ENCODE measurements around the gene LEFTY2.
"Not testable (repeated sequence)": the region's sequence is repeated elsewhere in the genome, so short reads cannot be mapped to it uniquely, and the experiment has no call there.

Gene LEFTY2, protein sequence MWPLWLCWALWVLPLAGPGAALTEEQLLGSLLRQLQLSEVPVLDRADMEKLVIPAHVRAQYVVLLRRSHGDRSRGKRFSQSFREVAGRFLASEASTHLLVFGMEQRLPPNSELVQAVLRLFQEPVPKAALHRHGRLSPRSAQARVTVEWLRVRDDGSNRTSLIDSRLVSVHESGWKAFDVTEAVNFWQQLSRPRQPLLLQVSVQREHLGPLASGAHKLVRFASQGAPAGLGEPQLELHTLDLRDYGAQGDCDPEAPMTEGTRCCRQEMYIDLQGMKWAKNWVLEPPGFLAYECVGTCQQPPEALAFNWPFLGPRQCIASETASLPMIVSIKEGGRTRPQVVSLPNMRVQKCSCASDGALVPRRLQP

DNA sequence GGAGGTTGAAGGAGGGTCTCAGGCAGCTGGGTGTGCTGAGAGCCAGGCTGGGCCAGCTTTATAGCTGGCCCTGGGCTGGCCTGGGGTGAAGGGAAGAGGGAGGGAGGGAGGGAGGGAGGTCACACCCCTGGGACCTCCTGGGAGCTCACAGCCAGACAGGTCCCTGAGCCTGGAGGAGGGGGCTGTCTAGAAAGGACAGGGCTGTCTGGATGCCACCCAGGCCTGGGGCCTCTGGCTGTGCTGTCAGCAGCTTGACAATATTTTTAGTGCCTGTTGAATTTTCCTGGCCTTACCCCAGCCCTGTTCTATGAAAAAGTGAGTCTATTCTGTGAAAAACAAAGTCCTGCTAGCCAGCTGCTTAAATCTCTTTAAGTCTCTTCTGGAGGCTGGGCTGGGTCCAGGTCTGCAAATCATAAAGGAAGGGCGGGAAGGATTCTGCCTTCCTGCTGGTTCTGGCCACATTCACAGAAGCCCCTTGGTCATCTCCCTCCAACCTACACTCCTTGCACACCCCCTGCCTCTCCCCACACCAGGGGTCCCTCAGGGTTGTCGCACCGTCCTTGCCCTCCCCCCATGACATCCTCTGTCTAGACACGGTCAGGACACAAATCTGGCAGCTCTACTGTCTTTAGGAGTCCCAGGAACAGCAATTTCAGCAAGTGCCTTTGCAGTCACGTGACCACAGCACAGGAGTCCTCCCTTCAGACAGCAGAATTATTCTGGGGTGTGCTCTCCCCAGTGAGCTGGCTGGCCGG lies at the start of gene LEFTY2:
LEFTY2 (minus strand) TSS at position 34 of the 755 bp plus-strand sequence. CDS start 80 bp downstream, outside the sequence.
- no peak for DNase-seq

DNA sequence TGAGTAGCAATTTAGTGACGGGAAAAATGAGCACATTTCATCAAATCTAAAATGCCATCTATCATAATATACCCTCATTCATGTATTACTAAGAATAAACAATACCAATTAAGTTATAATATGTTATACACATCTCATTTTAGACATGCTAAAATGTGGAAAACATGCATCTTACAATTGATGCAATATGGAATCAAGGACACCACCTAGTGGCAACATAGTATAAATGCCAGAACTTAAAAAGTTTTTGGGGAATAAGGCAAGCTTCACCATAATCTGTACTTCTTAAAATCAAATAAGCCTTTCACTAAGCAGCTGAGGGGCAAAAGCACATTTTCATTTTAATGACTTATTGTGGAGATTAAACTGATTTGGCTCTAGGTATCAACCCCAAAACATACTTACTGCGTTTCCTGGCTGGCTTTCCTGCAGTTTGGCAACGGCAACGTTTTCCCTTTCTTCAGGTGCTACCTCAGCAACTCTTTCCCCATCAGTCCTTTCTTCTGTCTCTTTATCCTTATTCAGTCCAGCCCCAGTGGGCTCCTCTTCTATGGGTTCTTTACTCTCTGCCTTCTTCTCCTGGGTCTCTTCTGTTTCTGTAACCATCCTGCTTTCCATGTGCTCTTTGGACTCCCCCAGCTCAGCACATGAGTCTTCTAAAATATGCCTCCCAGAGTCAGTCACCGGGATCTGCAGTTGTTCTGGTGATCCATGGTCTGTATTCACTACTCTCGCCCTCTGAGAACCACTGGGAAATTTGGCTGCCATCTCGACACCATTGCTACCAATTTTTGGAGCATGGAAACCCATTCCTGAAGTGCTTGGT lies 46.7 kb upstream of the LEFTY2 start:
- DNase-seq: no peak

DNA sequence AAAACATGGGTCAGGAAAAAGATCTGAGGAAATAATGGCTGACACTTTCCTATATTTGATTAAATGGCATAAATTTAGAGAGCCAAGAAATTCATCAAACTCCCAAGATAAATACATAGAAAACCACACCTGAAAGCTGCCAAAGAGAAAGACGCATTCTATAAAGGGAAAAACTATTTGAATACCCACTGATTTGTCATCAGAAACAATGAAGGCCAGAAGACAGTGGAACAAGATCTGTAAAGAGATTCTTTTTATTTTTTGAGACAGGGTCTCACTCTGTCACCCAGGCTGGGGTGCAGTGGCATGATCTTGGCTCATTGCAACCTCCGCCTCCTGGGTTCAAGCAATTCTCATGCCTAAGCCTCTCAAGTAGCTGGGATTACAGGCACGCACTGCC lies 40.7 kb upstream of the LEFTY2 start:
- no peak for DNase-seq

DNA sequence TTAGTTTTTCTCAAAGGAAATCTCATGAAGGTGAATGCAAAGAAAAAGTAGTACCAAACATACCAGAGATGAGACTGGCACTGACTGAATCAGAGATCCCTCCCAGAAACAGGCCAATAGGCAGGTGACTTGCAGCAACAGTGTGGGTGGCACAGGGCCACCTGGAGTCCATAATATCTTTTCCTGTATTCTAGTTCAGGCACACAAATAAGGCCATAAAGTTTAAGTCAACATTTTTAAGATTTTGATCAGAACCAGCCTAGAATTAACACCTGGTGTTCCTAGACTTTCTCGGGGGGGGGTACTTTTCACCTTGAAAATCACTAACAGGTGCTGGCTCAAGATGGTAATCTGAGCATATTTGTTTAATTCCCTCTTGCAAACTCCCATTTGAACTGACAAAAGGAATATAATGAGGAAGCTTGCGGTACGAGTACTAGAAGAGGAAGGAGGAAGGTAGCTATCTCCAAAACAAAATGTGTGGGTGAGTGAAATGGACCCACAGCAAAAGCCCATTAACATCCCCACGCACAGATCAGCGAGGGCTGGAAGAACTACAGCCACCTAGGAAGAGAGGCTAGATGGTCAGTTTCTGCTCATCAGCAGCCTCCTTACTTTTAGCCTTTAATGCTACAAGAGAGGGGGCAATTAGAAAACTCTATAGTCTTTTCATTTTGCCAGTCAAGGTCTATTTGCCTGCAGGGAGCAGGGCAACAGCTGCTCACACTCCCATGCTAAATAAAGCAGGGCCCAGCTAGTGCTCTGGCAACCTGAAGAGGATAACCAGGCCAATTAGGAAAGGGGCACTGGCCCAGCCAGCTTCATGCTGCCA lies 39.2 kb upstream of the LEFTY2 start:
- DNase-seq: no peak

DNA sequence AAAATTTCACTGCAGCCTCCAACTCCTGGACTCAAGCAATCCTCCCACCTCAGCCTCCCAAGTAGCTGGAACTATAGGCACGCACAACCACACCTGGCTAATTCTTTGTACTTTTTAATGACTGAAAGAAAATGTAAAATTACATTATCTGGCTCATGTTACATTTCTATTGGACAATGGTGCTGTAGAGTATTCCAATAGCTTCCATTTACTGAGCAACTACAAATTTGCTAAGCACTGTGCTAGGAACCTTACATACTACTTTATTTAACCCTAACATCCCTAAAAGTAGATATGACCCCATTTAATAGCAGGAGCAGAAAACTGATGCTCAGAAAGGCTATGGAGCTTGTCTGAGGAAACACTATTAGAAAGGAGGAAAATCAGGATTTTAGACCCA lies 38.4 kb upstream of the LEFTY2 start:
- DNase-seq: no peak

DNA sequence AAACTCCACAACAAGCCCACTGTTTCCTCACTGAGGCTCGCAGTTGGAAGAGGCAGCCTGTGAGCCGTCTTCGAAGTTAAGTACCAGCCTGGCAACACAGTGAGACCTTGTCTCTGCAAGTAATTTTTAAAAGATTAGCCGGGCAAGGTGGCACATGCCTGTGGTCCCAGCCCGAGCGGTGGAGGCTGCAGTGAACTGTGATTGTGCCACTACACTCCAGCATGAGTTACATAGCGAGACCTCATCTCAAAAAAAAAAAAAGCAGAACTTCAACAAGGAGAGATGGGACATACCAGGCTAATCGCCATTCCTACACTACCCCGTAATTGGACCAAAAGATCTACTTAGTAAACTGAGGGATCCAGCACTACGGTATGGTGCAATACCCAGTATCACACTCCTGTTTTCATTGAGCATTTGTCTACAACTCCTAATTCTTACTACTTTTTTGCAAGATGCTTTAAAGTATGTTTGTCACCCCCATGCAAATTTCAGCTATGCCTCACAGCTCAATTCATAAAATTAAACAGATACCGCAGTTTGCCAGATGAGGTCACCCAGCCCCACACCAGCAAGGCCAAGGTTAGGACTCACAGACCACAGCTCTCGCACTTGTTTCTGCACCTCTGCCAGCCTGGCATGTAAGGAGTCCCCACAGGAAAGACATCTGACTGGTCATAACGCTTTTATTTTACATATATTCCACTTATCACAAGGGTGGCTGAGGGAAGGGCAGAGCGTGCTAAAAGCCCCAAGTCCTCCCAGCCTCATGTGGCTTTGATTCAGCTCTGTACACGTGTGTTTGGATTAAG lies 37.1 kb upstream of the LEFTY2 start:
- no peak for DNase-seq

DNA sequence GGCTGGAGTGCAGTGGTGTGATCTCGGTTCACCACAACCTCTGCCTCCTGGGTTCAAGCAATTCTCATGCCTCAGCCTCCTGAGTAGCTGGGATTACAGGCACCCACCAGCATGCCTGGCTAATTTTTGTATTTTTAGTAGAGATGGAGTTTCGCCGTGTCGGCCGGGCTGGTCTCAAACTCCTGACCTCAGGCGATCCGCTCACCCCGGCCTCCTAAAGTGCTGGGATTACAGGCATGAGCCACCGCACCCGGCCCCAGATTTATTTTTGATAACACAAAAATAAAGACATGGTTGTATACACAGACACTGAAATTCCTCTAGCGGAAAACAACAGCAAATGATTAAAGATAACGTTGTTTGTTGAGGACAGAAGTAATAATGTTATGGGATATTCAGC lies 34.1 kb upstream of the LEFTY2 start:
- not testable (repeated sequence) for DNase-seq

DNA sequence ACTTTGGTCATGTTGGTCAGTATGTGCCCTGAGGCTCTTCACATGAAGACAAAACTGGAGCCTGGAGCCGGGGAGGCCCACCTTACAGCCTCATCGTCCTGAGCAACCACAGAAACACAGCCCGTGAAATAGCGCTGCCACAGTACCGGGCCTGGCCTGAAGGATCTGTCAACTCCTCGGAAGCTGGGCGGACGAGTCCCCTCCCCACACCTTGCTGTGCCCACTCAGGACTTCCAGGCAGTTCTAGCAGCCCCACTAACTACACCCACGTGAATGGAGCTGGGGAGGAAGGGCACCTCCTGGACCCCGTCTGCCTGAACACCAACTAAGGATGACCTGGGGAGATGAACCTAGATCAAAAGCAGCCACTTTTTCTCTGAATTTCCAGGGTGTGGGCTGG lies 33.4 kb upstream of the LEFTY2 start:
- no peak for DNase-seq

DNA sequence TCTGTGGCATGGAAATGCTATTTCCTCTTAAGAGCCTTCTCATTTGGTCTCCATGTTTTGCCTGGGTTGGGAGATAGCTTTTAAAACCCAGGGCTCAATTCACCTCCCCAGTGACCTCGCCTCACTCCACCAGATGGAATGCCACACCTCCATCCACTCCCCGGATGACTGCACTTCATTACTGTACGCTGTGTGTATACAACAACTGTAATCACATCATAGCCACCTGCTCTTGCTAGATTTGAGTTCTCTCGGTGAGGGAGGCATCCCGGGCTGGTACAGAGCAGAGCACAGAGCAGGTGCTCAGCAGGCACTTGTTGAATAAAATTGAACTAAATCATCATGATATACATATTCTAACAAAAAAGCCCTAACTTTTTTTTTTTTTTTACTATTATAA lies 32.1 kb upstream of the LEFTY2 start:
- peak; percentile 85 for DNase-seq

DNA sequence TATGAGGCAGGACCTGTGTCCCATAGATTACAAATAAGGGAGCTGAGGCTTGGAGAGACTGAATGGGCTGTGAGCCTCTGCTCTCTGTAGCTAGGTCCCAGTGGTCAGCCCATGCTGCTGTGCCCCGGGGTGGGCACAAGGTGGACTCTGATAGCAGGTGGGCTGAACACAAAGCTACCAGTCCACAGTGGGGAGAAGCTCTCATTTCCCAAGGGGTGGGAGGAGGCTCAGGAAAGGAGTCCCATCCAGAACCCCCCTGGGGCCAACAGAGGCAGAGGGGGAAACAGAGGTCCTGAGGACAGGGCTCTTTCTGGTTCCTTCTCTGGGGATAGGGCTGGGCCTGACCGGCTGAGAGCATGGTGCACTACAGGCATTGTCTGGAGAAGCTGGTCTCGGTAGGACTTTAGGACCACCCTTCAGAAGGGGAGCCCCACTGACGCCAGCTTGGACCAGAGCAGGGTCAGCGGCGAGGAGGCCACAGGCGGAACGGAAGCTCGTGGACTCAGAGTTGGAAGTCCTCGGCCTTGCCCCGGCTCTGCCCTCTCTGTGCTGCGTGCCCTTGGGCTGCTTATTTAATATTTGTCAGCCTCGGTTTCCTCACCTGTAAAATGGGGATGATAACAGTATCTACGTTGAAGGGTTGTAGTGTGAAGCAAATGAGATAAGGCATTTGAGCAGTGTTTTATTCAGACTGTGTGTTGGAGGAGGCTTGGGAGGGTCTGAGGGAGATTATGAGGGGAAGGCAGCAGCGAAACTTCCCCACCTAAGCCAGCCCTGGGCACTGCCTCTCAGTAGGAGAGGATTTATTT lies 31.5 kb upstream of the LEFTY2 start:
- no peak for DNase-seq

DNA sequence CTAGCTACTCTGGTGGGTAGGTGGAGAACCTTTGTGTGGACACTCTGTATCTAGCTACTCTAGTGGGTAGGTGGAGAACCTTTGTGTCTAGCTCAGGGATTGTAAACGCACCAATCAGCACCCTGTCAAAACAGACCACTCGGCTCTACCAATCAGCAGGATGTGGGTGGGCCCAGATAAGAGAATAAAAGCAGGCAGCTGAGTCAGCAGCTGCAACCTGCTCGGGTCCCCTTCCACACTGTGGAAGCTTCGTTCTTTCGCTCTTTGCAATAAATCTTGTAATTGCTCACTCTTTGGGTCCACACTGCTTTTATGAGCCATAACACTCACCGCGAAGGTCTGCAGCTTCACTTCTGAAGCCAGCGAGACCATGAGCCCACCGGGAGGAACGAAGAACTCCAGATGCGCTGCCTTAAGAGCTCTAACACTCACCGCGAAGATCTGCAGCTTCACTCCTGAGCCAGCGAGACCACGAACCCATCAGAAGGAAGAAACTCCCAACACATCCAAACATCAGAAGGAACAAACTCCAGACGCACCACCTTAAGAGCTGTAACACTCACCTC lies 29.7 kb upstream of the LEFTY2 start:
- not testable (repeated sequence) for DNase-seq

DNA sequence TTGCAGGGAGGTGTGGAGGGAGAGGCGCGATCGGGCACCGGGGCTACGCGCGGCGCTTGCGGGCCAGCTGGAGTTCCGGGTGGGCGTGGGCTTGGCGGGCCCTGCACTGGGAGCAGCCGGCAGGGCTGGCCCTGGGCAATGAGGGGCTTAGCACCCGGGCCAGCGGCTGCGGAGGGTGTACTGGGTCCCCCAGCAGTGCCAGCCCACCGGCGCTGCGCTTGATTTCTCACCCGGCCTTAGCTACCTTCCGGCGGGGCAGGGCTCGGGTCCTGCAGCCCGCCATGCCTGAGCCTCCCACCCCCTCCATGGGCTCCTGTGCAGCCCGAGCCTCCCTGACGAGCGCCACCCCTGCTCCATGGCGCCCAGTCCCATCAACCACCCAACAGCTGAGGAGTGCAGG lies 28.7 kb upstream of the LEFTY2 start:
- DNase-seq: not testable (repeated sequence)

DNA sequence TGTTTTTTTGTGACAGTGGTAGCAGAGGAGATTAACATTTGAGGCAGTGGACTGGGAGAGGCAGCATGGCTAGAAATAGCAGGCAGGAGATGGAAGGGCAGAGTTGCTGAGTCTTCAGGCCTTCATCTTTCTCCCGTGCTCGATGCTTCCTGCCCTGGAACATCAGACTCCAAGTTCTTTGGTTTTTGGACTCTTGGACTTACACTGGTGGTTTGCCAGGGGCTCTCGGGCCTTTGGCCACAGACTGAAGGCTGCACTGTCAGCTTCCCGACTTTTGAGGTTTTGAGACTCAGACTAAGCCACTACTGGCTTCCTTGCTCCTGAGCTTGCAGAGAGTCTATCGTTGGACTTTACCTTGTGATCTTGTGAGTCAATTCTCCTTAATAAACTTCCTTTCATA lies 24.2 kb upstream of the LEFTY2 start:
- DNase-seq: no peak

DNA sequence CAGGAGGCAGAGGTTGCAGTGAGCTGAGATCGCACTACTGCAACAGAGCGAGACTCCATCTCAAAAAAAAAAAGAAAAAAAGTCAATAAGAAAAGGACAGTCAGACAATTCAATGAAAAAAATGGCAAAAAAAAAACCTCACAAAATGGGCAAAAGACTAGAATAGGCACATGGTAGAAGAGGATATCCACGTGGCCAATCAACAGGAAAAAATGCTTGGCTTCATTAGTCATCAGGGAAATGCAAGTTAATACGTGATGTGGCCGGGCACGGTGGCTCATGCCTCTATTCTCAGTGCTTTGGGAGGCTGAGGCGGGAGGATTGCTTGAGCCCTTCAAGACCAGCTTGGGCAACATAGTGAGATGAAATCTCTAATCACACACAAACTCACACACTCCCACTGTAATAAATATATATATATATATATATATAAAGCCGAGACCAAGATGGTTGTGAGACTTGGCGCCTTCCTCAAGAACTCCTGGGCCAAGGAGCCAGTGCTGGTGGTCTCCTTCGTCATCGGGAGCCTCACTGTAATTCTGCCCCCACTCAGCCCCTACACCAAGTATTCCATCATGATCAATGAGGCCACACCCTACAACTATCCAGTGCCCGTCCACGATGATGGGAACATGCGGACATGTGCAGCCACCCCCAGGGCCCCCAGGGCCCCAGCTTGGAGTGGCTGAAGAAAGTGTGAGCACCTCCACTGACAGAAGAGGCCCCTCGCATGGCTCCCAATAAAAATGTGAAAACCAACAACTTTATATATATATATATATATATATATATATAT lies 22.9 kb upstream of the LEFTY2 start:
- DNase-seq: no peak

DNA sequence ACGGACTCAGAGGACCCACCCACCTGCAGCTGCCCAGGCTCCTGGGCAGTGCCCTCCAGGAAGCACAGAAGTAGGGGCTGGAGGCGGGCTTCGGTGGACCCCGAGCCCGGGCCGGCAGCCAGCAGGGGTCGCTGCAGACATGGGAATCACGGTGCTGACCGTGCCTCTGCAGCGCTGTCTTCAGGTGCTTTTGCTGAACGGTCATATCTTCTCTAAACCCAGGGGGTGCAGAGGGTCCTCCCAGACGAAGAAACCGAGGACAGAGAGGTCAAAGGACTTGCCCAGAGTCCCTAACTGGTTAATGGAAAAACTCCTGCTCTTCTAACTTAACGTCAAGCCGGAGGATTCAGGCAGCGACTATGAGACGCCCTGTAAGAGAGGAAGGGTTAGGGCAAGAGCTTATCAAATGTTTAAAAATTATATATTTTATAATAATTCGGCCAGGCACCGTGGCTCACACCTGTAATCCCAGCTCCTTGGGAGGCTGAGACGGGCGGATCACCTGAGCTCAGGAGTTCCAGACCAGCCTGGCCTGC lies 21.5 kb upstream of the LEFTY2 start:
- no peak for DNase-seq

DNA sequence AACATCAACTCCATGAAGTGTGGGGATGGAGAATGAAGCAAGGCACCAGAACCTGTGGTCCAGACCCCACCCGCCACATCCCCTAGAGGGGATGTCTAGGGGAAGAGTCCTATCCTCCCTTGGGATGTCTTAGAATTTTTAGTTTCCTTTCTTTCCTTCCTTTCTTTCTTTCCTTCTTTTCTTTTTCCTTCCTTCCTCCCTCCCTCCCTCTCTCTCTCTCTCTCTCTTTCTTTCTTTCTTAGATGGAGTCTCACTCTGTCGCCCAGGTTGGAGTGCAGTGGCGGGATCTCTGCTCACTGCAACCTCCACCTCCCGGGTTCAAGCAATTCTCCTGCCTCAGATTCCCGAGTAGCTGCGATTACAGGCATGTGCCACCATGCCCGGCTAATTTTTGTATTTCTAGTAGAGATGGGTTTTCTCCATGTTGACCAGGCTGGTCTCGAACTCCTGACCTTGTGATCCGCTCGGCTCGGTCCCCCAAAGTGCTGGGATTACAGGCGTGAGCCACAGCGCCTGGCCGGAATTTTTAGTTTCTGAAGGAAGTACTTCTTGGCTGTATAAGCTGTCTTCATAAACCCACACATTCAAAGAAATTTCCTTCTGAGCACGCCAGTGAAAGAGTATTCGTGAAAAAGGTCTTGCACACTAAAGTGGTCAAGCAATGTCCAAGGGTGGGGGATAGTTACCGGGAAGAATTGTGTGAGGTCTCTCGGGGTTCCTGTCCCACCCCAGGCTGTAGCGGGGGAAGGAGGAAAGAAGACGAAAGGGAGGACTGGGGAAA lies 20.8 kb upstream of the LEFTY2 start:
- DNase-seq: no peak

DNA sequence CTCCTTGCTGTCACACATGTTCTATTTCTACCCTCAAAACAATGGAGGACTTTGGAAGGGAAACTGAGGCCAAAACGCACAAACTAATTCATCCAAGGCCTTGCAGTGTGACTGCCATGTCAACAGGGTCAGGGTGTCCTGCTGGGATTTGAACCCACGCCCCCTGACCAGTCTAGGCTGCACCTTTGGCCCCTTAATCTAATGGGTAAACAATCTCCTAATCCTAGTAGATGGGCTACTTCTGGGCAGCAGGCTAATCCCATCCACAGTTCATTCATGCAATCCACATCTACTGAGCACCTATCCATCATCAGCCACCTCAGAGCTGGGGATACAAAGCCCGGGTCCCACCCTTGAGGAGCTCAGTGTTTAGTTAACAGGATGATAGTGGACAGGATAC lies 17.0 kb upstream of the LEFTY2 start:
- no peak for DNase-seq

DNA sequence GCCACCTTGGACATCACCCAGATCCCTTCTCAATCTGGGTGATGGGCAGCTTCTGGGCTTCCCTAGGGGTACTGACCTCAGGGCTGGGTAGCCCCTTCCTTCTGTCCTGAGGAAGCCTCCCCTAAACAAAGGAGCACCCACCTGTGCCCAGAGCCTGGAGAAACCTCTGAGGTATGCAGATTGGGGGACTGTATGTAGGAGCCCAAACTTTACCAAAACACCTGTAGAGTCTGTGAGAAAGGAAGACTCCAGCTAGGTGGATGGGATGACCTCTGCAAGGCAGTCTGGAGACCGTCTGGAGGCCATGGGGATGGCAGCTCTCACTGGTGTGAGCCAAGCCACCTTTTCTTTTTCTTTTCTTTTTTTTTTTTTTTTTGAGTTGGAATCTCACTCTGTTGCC lies 13.7 kb upstream of the LEFTY2 start:
- DNase-seq: no peak

Measured in NCI-H510A (cell line).